Stimulated activated CD4-positive, alpha-beta T cell treated with anti-CD3 and anti-CD28 coated beads, Interleukin-12 subunit alpha, Interleukin-12 subunit beta, amount 100 ng/mL, for 24 hours (primary cell): ENCODE data around the gene INSRR.

Experiments used
- DNase-seq, 2 experiments: peaks; one replicate each; pipeline ENCODE4 v3.0.0-alpha.2; 2020; ENCODE audit warnings: low read depth in 2 of 2

INSRR gene

GRCh38 chr1:156858959-156859522 lies at the start of gene INSRR:
Gene INSRR (minus strand): TSS chr1:156859117. CDS start chr1:156858621, 496 bp downstream.
- no peak for DNase-seq

DNA sequence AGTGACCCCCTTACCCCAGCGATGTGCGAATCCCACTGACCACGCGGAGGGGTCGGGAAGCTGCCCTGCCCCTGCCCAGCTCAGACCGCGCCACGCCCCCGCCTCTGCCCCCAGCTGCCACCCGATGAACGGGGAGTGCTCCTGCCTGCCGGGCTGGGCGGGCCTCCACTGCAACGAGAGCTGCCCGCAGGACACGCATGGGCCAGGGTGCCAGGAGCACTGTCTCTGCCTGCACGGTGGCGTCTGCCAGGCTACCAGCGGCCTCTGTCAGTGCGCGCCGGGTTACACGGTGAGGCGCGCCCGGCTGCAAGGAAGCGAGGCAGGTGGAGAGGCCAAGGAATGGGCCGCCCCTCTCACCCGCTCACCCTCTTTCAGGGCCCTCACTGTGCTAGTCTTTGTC lies 49.6 kb upstream of the INSRR start:
- no peak for DNase-seq

DNA sequence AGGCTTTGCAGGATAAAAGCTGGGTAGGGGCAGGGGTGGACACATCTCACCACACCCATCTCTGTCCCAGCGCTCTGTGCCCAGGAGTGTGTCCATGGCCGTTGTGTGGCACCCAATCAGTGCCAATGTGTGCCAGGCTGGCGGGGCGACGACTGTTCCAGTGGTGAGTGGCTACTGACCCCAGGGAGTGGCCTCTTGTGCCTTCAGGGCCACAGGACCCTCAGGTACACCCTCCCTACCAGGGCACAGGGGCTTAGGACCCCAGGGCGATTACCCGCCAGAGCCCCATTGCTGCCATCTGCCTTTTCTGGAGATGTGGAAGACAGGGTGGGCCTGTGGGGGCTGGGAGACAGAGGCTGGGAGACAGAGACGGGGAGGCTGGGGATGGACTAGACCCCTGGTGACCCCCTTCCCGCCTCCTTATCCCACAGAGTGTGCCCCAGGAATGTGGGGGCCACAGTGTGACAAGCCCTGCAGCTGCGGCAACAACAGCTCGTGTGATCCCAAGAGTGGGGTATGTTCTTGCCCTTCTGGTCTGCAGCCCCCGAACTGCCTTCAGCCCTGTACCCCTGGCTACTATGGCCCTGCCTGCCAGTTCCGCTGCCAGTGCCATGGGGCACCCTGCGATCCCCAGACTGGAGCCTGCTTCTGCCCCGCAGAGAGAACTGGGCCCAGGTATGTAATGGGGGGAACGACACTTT lies 47.4 kb upstream of the INSRR start:
- no peak for DNase-seq

DNA sequence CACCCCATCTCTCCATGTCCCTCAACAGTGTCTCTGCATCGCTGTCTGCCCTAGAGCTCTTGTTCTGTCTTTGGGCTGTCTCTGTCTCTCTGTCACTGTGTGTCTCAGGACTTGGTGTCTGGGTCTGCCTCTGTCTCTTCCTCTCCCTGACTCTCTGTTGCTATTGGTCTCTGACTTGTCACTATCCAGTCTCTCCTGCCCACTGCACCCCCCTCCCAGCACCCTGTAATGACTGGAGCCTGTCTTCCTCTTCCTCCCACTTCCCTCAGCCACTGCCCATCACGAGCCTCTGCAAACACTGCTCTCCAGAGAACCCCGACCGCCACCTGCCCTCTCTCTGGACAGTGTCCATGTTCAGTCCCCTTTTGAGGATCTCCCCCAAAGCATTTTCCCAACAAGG lies 46.7 kb upstream of the INSRR start:
- DNase-seq, result no peak

DNA sequence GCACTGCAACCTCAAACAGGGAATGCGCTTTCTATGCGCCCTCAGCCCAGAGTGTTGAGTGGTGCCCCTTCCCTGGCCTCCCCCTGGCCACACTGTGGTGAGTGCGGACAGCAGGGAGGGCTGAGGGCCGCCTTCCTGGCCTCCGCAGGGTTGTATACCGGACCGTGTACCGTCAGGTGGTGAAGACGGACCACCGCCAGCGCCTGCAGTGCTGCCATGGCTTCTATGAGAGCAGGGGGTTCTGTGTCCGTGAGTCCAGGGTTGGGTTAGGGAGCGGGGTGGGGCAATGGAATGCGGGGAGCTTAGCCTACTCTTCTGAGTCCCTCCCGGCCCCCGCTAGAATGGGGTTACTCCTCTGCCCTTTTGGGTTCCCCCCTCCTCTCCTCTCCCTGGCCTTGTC lies 46.3 kb upstream of the INSRR start:
- DNase-seq, result no peak

GRCh38 chr1:156904187-156904959 lies 45.5 kb upstream of the INSRR start:
- DNase-seq, result no peak

GRCh38 chr1:156903328-156904091 lies 44.6 kb upstream of the INSRR start:
- no peak for DNase-seq

- DNase-seq, result no peak
Measured at GRCh38 chr1:156901966-156902915, 43.3 kb upstream of the INSRR start.

- DNase-seq, result no peak
Measured at GRCh38 chr1:156901590-156901900, 42.6 kb upstream of the INSRR start.

DNA sequence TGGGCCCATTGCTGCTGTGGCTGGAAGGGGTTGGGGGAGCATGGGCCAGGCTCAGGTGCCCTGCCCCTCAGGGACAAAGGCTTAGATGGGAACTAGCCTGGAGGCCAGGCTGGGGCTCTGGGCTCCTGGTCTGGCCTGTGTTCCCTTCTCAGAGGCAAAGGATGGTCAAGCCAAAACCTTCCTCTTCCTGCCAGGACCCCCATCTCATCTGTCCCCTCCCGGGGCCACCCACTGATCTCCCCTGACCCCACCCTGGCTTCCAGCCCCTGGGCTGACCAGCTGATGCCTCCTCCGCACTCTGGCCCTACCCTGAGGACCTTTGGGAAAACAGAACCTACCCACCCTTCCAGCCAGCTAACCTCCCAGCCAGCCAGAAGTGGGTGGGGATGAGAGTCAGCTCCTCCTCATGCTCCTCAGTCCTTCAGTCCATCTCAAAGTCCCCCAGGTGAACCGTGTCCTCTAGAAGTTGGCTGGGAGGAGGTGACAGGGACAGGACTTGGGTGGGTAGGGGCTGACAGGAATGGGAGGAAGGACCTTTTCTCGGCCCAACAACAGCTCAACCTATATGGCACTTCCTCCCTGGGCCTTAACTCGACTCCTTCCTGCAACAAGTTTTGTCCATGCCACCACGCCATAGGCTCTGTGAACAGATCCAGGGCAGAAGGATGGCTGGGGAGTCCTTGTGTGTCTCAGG lies 42.1 kb upstream of the INSRR start:
- no peak for DNase-seq

DNA sequence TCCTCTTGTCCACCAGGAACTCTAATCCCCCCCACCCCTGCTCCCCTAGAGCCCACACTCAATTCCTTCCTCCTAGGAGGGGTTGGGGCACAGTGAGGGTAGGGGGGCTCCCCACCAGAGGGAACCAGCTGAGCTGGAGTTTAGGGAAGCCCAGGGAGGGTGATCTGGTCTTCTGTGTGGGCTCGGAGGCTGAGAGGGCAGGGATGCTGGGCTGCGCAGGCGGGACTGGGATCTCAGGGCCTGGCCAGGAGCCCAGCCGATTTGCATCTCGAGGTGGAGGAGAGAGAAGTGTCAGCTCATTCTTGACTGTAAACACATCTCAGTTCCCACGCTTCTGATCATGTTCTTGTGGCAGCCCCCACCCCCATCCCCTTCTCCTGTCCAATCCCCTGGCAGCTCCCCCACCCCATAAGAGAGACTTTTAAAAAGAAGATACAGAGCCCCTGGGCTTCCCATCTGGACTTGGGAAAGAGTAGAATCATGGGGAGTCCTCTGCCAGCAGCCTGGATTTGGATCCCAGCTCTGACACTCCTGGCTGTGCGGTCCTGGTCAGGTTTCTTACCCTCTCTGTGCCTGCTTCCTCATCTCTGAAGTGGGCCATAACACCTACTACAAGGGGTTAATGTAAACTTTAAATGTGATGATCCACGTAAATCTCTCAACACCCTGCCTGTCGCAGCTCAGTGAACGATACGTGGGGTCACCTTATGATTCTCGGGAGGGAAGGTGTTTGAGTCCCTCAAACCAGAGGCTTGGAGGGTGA lies 41.2 kb upstream of the INSRR start:
- DNase-seq, result no peak

GRCh38 chr1:156898971-156899664 lies 40.2 kb upstream of the INSRR start:
- DNase-seq, result no peak

DNA sequence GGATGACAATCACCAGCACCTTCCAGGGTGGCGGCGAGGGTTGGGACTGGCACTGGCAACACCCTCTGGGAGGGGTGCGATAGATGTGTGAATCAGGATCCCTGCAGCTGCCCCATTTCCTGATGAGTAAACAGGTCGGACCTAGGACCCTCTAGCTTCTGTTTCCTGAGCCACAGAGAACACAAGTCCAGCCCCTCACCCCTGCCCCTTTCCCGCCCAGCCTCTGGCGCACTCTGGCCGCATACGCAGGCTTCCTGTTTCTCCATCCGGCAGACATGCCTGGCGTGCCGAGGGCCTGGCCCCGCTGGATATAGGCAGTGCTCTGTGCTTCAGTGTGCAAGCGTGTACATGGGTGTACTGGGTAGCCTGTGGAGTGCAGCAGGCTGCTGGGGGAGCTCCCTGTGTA lies 39.2 kb upstream of the INSRR start:
- DNase-seq, result no peak

GRCh38 chr1:156897078-156897825 lies 38.3 kb upstream of the INSRR start:
- DNase-seq, result no peak

DNA sequence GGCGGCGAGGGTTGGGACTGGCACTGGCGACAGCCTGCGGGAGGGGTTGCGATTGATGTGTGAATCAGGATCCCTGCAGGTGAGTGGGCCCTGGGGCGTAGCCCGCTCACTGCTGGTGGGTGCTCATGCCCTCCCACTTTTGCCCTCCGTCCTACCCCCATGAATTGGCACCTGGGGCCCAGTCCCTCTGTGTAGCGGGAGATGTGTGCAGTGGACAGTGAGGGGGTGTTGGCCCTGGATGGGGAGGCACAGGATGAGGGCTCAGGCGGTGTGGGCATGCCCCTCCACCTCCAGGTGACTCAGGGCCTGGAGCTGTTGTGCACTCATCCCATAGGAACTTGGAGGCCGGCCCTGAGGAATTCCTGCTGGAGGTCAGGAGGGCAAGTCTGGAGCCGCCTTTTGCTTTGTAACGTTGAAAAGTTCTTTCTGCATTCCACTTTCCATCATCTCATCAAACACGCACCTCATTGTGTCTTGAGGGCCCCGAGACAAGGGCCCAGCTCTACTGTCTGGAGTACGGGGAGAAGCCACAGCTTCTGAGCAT lies 37.6 kb upstream of the INSRR start:
- DNase-seq, result no peak

DNA sequence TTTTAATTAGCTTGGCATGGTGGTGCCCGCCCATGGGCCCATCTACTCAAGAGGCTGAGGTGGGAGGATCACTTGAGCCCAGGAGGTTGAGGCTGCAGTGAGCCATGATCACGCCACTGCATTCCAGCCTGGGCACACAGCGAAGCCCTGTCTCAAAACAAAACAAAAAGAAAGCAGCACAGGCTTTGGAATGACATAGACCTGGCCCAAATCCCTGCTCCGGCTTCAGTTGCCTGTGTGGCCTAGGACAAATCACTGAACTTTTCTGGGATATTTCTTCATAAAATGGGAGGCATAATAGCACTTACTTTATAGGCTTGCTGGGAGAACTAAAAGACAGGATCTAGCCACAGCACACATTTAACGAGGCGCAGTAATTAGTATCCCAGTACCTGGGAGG lies 37.0 kb upstream of the INSRR start:
- no peak for DNase-seq

DNA sequence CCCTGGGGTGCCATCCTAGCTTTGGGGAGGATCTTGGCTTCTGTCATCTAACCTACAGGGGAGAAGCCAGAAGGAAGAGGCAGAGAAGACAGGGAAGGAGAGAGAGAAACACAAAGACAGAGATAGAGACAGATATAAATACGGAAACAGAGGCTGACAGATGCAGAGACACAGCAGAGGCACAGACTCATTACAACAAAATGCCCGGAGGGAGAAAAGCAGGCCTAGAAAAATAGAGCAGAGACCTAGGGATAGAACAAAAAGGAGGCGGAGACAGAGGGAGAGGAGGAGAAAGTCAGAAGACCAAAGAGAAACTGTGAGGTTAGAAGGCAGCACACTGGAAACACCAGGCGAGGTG lies 36.5 kb upstream of the INSRR start:
- no peak for DNase-seq

DNA sequence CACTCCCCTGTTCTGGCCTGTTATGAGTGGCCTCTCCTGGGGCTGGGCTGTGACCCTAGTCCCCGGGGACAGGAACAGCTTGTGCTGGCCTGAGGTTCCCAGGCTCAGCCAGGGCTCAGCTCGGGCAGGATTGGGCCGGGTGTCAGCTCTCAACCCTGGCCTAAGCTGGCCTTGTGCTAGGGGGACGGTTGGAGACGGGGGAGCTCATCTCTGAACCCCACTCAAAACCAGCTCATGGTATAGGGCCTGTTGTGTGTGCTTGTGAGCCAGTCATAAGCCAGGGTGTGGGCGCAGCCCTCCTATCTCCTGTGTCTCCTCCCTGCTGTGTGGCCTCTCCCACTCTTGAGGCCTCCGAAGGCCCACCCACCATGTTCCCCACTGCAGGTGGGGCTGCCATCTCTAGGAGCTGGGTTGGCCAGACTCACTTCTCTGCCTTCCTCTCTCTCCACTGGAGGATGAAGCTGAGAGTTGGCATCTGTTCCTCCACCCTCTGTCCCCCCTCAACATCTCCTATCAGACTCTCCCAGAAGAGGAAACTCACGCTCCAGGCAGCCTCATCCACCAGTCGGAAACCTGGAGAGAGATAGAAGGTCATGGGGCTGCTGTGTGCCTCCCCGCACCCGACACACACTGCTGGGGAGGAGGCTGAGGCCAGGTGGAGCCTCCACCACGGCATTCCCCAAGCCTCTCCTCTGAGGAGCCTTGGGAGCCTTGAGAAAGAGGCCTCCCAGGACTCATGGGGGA lies 36.0 kb upstream of the INSRR start:
- DNase-seq, result no peak
